GM19025 (cell line): ENCODE results near the gene STAMBPL1.
"Not testable (repeated sequence)": the region's sequence is repeated elsewhere in the genome, so short reads cannot be mapped to it uniquely, and the experiment has no call there.

ENCODE experiments used
- ATAC-seq: cut with Tn5 transposase; IDR thresholded peaks from one replicate; pipeline ENCODE4 v1.9.1; 2021; ENCODE audit warnings: mild to moderate bottlenecking, low read depth, moderate library complexity; ENCODE audit not compliant: unreplicated experiment

The STAMBPL1 gene

DNA sequence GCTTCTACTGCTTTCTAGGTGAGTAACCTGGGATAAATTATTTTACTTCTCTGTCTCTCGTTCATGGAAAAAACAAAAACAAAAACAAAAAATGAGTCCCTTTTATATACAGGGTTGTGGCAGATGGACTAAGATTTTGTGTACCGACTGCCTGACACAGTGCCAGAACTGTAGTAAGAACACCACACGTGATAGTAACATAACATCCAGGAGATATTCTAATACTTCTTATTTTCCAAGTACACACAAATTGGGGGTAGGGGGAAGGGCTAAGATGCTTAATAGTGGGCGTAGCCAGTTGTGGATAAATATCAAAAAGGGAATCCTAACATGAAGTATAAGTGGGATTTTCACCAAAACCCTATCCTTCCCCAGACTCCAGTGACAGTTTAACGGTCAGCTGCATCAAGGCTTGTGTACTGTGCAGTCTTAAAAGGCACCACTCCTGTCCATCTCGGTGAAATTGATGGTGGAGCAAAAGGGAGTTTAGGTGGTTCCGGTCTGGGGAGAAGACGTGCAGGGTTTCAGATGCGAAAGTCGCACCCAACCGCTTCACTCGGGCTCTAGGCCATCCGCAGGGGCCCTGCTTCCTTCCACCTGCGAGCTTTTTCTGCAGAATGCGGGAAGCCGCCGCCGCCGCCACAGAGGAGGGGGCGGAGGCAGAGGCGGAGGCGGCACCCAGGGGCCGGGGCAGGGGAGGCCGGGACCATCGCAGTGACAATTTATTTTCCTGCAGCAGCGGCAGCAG lies at the start of gene STAMBPL1:
TSS of gene STAMBPL1 (plus strand) at position 712 of the 748 bp plus-strand sequence. CDS start 21,464 bp downstream, outside the sequence.
- ATAC-seq: peak; percentile 44

DNA sequence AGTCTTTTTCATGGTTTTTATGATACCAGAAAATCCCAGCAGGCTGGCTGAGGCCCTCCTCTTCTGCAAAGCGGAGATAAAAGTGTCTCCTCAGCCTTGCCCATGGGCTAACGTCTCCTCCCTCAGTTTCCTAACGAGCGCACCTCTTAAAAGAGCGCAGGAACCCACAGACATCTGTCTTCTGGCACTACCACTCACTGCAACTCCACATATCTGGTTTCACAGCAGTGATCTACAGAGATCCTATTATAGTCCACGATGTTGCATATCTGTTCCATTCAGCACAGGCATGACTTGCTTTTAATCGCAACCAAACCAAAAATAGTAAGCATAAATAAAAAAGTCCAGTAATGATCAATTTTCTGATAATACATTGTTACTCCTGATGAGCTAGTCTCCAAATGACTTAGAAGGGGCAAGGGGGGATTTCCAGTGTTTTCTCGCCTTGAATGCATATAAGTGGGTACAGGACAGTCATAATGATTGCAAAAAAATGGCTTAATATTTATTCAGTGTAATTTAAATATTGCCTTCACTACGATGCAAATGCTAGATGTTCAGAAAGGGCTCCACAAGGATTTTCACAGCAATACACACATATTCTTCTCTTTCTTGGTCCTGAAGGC lies 49.3 kb upstream of the STAMBPL1 start:
- no peak for ATAC-seq

DNA sequence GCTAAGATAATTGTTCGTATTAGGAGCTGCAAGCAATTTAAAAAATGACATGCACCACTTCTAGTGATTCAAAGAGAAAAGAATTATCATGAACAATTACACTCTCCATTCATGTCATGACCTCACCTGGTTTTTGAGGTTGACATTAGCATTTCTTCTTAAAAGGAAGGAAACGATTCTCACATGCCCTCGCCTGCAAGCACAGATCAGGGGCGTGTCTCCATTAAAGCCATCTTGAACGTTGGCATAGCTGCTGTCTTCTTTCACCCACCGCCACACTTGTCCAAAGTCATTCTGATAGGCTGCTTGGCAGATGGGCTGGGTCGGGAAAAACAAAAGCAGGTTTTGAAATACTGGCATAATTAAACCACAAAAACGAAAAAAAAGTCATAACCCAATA lies 48.3 kb upstream of the STAMBPL1 start:
- no peak for ATAC-seq

DNA sequence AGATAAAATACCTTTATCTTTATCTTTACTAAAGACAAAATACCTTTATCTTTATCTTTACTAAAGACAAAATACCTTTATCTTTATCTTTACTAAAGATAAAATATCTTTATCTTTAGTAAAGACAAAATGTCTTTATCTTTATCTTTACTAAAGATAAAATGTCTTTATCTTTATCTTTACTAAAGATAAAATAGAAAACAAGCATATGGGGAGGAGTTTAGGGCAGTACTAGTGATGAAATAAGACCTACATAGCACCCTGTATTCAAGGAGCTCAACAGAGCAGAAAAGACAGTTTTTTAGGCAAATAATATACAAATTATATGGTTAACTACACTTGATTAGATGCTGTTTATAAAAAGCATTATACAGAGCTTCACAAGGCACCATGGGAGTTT lies 47.7 kb upstream of the STAMBPL1 start:
- no peak for ATAC-seq

DNA sequence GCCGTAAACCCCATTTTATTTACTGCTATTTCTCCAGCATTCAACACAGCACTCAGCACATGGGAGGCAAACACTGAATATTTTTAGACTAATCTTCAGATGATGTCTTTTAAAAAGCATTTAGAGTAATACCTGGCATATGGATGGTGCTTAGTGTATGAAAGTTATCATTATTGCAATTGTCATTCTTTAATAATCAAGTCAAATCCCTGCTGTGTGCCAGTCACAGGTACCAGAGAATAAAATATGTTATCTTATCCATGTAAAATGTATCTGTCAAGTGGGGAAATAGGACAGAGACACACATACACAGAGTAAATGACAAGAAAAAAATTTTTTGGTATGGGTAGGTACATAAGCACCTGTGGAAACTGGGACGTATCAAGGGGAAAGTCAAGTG lies 46.9 kb upstream of the STAMBPL1 start:
- no peak for ATAC-seq

GRCh38 chr10:88833723-88834122 lies 46.3 kb upstream of the STAMBPL1 start:
- no peak for ATAC-seq

DNA sequence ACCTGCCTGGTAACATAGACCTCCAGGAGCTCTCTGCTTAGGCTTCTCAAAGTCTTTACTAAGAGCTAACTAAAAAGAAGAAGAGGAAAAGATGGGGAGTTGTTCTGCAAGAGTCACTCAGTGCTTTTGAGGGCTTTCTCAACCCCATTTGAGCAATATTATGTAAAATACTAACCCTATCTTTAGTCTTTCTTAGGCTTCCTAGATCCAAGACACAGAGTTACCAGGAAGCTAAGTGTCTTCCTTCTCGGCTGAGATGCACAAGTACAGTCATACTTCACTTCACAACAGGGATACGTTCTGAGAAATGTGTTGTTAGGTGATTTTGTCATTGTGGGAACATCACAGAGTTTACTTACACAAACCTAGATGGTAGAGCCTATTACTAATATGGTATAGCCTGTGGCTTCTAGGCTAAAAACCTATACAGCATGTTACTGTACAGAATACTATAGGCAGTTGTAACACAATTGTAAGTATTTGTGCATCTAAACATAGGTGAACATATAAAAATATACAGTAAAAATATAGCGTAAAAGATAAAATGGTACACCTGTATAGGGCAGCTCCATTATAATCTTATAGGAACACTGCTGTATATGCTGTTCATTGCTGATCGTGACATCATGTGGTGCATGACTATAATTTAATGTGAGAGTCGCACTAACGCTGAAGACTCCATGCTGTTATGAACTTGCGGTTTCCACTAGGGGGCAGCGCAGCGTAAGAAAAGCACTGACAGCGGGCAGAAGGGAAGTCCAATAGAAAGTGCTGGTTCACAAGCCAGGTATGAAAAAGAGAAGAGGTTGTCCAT lies 44.7 kb upstream of the STAMBPL1 start:
- ATAC-seq: no peak

- ATAC-seq: no peak
These were observed 44.2 kb upstream of the STAMBPL1 start for GRCh38 chr10:88835910-88836221.

GRCh38 chr10:88837632-88838031 lies 42.4 kb upstream of the STAMBPL1 start:
- ATAC-seq: not testable (repeated sequence)

DNA sequence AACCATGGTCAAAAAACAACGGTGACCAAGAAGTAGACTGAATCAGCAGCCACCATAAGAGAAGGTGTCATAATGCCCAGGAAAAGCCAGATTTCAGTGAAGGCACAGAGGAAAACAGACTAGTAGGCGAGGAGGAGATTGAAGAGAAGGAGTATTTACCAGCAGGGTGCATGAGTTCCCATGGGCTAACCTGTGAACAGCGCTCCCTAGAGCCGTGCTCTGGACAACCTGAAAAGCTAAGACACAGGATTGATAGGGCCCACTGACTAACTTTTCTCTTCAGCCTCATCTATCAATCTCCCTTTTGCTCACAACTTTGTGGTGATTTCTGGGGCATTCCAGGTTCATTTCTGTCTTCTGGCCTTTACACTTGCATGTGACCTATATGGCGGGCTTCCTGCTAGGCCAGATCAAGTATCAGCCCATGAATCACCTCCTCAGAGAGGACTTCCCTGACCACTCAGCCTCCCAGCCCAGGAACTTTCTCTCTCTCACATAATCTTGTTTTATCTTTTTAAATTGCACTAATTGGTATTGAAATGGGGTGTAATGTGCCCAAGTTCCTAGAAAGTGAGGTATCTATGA lies 41.2 kb upstream of the STAMBPL1 start:
- no peak for ATAC-seq

DNA sequence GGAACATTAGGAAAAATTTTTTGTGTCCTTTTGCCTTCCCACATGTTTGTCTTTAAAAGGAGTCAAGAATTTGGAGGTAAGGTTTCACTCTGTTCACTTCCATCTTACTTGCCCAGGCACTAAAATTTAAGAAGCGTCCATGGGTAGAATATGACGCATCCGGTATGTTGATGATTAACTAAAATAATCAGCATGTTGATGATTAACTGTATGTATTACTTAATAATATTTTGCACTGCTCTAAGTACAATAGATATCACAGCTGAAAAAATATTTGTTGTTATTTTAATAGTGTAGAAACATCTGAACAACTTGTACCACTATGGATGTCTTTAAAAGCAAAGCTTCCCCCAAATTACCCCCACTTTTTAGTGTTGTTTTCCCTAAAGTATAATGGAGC lies 39.9 kb upstream of the STAMBPL1 start:
- ATAC-seq: no peak

- no peak for ATAC-seq
These were observed 39.2 kb upstream of the STAMBPL1 start for GRCh38 chr10:88840881-88841280.

- no peak for ATAC-seq
These were observed 38.5 kb upstream of the STAMBPL1 start for GRCh38 chr10:88841316-88842111.

- ATAC-seq: no peak
These were observed 36.9 kb upstream of the STAMBPL1 start for GRCh38 chr10:88843171-88843570.

- no peak for ATAC-seq
These were observed 31.5 kb upstream of the STAMBPL1 start for GRCh38 chr10:88848499-88848898.

DNA sequence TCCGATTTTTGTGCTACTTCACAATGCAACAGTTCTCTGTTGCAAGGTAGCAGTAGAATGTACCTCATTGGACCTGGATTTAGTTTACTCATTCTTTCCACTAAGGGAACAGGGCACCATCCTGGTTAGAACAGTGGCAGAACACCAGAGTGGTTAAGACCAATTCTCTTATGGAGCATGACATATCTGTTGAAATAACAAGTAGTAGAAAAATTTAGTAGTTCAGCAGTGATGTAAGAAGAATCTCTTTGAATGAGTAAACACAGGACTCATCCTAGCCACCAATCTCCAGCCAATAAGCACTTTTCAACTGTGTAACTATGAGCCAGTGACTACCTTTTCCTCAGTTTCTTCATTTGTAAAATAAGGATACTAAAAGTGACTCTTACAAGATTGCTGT lies 30.8 kb upstream of the STAMBPL1 start:
- ATAC-seq: no peak

DNA sequence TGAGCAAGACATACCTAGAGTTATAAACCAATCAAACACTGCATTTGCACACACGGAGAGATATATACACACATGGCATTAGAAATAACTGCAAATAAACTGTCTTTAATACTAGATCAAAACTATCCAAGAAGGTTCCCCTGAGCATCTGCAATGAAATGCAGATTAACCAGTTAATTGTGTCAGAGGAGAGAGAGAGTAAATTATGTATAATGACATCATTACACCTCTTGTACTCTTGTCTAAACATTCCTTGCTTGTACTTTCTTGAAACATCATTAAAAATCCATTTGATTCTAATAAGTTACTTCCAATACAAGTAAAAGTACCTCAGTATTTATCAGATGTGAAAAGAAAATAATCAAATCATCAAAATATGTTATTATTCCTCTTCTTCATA lies 29.3 kb upstream of the STAMBPL1 start:
- ATAC-seq: no peak

DNA sequence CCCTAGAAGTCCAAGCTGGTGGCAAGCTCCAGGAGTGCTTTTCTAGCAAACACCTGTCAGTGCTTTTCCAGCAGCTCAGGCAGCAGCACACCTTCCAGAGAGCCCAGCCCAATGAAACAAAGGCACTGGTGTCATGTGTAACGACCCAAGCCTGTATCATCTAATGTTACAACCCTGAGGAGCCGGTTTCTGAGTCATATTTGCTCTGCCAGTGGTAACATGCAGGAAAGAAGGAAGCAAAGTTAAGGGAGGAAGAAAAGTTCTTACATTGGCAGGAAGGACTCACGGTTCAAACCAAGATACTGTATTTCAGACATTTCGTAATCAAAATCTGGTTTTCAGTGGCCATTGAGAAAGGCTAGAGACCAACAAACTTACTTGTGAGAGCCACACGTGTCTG lies 28.3 kb upstream of the STAMBPL1 start, which contains the start of gene ANKRD22:
TSS of gene ANKRD22 (minus strand) at position 139 of the 400 bp plus-strand sequence. CDS start 237 bp downstream, outside the sequence.
- ATAC-seq: no peak

GRCh38 chr10:88852327-88852726 lies 27.7 kb upstream of the STAMBPL1 start:
- ATAC-seq: no peak

DNA sequence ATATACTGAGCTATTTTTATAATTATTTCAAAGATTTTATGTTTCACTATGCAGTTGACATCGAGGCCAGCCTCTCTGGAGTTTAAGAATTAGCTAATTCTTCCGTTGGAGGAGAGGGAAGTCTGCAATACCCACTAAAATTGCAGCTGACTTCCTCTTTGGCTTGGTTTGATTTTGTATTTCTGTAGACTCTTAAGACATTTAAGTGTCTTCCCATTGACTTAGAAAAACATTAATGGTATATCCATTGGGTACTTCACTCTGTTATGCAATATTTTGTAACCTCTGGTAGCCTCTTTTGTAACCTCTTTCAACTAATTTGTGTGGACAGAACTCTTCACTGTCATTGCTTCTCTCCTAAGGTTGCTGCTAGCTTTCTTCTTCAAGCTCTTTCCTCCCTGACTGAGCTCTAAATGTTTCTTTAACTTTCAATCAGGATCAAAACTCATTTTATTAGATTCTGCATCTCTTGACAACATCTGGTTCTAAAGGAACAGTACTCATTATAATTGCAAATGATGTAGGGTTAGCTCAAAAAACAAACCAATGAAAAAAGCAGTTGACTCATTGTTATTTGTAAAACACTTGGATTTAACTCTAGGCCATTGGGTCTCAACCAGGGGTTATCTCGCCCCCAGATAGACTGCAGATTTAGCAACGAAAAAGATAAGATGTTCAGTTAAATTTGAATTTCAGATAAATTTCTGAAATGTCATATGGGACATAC lies 26.7 kb upstream of the STAMBPL1 start:
- ATAC-seq: no peak
